B cell (primary cell): ENCODE results near the gene SEPTIN11.

Experiments
- EZH2 ChIP-seq: IDR thresholded peaks from 2 replicates; pipeline ENCODE4 v1.6.1; 2012; ENCODE audit warnings: borderline replicate concordance, low read depth, mild to moderate bottlenecking, moderate library complexity, low read length; ENCODE audit not compliant: insufficient read depth, poor library complexity, severe bottlenecking
- TF ChIP-seq, protein P1 (sequence below): fragments of 200-600 bp; IDR thresholded peaks from one replicate; pipeline ENCODE4 v1.8.0; 2022; ENCODE audit warnings: antibody characterized with exemption, mild to moderate bottlenecking

DNA sequence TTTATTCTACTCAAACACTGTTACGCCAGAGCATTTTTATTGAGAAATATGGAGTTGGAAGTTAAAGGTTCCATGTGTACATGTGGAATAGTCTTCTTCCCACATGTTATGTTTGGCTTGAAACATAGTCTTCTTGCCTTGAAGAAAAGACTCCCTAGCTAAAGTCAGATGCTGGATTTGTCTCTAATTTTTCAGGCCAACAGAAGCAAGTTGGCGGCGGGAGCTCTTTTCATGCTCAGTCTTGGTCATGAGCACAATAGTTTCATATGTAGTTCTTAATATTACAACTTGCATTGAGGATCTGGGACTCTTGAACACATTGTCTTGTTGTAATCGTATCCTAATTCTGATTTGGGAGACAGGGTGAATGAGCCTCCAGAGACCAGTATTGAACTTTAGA lies 19.4 kb downstream of the SEPTIN11 start:
- TF ChIP-seq, protein P1, sequence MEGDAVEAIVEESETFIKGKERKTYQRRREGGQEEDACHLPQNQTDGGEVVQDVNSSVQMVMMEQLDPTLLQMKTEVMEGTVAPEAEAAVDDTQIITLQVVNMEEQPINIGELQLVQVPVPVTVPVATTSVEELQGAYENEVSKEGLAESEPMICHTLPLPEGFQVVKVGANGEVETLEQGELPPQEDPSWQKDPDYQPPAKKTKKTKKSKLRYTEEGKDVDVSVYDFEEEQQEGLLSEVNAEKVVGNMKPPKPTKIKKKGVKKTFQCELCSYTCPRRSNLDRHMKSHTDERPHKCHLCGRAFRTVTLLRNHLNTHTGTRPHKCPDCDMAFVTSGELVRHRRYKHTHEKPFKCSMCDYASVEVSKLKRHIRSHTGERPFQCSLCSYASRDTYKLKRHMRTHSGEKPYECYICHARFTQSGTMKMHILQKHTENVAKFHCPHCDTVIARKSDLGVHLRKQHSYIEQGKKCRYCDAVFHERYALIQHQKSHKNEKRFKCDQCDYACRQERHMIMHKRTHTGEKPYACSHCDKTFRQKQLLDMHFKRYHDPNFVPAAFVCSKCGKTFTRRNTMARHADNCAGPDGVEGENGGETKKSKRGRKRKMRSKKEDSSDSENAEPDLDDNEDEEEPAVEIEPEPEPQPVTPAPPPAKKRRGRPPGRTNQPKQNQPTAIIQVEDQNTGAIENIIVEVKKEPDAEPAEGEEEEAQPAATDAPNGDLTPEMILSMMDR, result no peak
- TF ChIP-seq EZH2, result no peak
